Lung (tissue), 12 donors: Measurements from ENCODE around the gene KCNG2. TPM values are rescaled to one million over a fixed set of nuclear protein-coding genes. Genes with fewer than 3 reads are reported as not detected.

Experiments
- ATAC-seq: fragments of 200-7000 bp; cut with Tn5 transposase; one replicate; pipeline ENCODE4 v1.9.1; 2020; ENCODE audit warnings: moderate number of reproducible peaks; ENCODE audit not compliant: insufficient read depth, low FRiP score
- DNase-seq, 3 donors: peaks; one replicate each; pipeline ENCODE4 v3.0.0-alpha.2; 2013 to 2017
- H3K27ac ChIP-seq, 2 donors: one replicate each; pipeline ENCODE4 v1.5.1; 2013; ENCODE audit warnings: mild to moderate bottlenecking in 2 of 2, moderate library complexity in 2 of 2, control low read depth in 1 of 2, inconsistent platforms in 1 of 2, low read depth in 1 of 2, low read length in 1 of 2
- H3K27me3 ChIP-seq, 3 donors: one replicate each; pipeline ENCODE4 v1.5.1; 2013; ENCODE audit warnings: low read length in 2 of 3; ENCODE audit not compliant: control insufficient read depth in 3 of 3, insufficient read depth in 3 of 3
- H3K36me3 ChIP-seq, 4 donors: one replicate each; pipeline ENCODE4 v1.5.1; 2013; ENCODE audit warnings: low read length in 4 of 4, mild to moderate bottlenecking in 1 of 4, moderate library complexity in 1 of 4; ENCODE audit not compliant: control insufficient read depth in 4 of 4, insufficient read depth in 4 of 4
- H3K4me1 ChIP-seq, 5 donors: one replicate each; pipeline ENCODE4 v1.5.1; 2013; ENCODE audit warnings: low read length in 5 of 5, mild to moderate bottlenecking in 2 of 5, moderate library complexity in 1 of 5; ENCODE audit not compliant: control insufficient read depth in 5 of 5, insufficient read depth in 5 of 5
- H3K4me3 ChIP-seq: one replicate; pipeline ENCODE4 v1.5.1; 2013; ENCODE audit warnings: mild to moderate bottlenecking, control low read depth, moderate library complexity
- H3K9ac ChIP-seq, 2 donors: one replicate each; pipeline ENCODE4 v1.5.1; 2013; ENCODE audit warnings: low read length in 2 of 2, control low read depth in 1 of 2; ENCODE audit not compliant: insufficient read depth in 1 of 2
- H3K9me3 ChIP-seq, 4 donors: one replicate each; pipeline ENCODE4 v1.5.1; 2013; ENCODE audit warnings: low read length in 3 of 4, mild to moderate bottlenecking in 1 of 4, moderate library complexity in 1 of 4; ENCODE audit not compliant: control insufficient read depth in 4 of 4, insufficient read depth in 3 of 4
- WGBS, 2 donors: extraction: QIAGEN DNeasy Blood & Tissue Kit; methylation state at CpG; one replicate each; pipeline ENCODE4 v1.1.7; 2013; 5-methylcytosine and 5-hydroxymethylcytosine counted together
- polyA plus RNA-seq, 2 donors: library from polyadenylated mRNA; stranded (reverse); fragments of 200-250 nt; gene quantifications; one replicate each; pipeline ENCODE4 v1.2.1, GENCODE V29; 2013
- total RNA-seq, 2 donors: library from RNA; depleted of rRNA in 1 of 2; stranded (reverse); fragments of >200 nt in 1 of 2; gene quantifications; one replicate each; pipeline ENCODE4 v1.2.1, GENCODE V29; 2014 to 2021
- TF ChIP-seq, protein P1 (sequence below): IDR thresholded peaks from 2 replicates; pipeline ENCODE4 v1.5.1; 2012; ENCODE audit warnings: mild to moderate bottlenecking; ENCODE audit errors: control extremely low read depth, extremely low read depth
- donor health status: control.
- donor health status: control.
- donor health status: Bipolar disorder and iron deficiency.
- donor health status: healthy.
- donor health status: DM: yes; HTN: yes; CAD: no.

KCNG2 gene
- total and polyA plus RNA-seq, 4 donors = 0.16 to 1.8 (median 1.2) TPM

DNA sequence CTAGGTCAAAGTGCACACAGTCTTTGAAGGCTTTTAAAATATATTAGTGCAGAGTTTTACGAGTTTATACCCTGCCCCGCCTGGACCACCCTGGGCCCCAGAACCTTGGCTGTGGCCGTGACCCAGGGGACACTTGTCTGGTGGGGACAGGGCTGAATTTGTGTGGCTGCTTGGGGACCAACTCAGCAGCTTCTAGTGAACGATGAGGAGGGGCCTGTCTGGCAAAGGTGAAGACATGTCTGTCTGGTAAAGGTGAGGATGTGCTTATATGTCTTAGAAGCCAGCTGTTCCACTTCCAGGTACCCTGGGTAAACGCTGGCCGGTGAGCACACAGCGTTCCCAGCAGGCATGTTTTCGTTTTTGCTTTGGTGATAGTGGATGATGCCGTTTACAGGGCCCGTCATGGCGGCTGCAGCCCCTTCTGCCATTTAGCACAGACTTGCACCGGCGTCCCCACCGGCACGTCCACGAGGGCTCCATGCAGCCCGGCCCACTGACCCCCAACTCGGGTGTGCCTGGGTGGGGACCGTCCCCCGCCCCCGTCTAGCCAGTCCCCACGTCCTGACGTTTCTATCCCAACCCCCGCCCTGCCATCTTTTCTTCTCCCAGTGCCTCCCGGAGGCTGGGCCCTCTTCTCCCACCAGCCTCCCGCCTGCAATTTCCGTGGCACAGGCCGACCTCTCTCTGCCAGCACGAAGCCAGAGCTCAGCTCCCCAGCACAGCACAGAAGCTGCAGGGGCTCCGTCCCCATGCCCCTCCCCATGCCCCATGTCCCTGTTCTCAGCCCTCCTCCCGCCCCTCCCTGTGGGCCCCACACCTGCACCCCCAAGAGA, 85.9 kb downstream of the KCNG2 start:
- Histone ChIP-seq H3K27me3 (no peaks in the 10 kb centered on the region), H3K9me3 (peaks cover 0 to 15% (median 0%) of the 10 kb centered on the region in 4 donors), H3K27ac (no peak overlapping the region), H3K36me3 (no peaks in the 10 kb centered on the region), H3K9ac (no peak overlapping the region), H3K4me1 (no peaks in the 10 kb centered on the region), H3K4me3 (no peak overlapping the region)
- no peak for ATAC-seq
- TF ChIP-seq, protein P1, sequence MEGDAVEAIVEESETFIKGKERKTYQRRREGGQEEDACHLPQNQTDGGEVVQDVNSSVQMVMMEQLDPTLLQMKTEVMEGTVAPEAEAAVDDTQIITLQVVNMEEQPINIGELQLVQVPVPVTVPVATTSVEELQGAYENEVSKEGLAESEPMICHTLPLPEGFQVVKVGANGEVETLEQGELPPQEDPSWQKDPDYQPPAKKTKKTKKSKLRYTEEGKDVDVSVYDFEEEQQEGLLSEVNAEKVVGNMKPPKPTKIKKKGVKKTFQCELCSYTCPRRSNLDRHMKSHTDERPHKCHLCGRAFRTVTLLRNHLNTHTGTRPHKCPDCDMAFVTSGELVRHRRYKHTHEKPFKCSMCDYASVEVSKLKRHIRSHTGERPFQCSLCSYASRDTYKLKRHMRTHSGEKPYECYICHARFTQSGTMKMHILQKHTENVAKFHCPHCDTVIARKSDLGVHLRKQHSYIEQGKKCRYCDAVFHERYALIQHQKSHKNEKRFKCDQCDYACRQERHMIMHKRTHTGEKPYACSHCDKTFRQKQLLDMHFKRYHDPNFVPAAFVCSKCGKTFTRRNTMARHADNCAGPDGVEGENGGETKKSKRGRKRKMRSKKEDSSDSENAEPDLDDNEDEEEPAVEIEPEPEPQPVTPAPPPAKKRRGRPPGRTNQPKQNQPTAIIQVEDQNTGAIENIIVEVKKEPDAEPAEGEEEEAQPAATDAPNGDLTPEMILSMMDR = no peak
- WGBS, 2 donors = 92 to 94% methylated on average over 31 of the region's 31 CpGs
- no peak for DNase-seq

DNA sequence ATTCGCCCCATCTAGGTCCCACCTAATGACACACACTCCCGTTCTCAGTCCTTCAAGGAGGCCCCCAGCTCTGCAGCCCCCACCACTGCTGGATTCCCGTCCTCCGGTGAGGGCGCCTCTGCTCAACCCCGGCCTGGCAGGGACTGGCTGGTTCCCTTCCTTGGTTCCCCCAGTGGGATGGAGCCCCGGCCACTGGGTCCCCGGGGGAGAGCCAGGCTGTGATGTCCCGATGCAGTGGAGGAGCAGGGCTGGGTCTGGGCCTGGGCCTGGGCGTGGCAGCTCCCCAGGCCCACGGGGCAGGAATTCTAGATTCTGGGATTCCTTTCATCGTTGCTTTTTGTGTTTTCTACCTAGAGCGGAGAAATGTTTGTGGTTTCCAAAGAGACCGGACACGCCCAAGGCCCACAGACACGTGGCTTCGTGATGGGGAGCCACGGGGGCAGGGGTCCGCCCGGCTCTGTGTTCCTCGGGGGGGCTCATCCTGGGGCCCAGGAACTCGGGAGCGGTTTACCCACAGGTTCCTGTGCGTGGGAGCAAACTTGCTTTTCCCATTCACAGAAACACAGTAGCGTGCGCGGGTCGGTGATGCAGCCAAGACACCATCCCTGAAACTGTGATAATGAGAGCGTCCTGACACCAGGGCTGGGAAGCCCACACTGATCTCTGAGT, 86.7 kb downstream of the KCNG2 start:
- TF ChIP-seq, protein P1 = no peak
- no peaks in the 10 kb centered on the region for H3K27me3 ChIP-seq
- WGBS, 2 donors = 84 to 91% methylated on average over 29 of the region's 29 CpGs
- no peak overlapping the region for H3K9ac ChIP-seq
- H3K4me1 ChIP-seq = no peaks in the 10 kb centered on the region
- ATAC-seq (no peak), DNase-seq (no peak)
- H3K27ac ChIP-seq = no peak overlapping the region
- no peaks in the 10 kb centered on the region for H3K36me3 ChIP-seq
- H3K4me3 ChIP-seq = no peak overlapping the region
- peaks cover 0 to 15% (median 3%) of the 10 kb centered on the region in 4 donors for H3K9me3 ChIP-seq

DNA sequence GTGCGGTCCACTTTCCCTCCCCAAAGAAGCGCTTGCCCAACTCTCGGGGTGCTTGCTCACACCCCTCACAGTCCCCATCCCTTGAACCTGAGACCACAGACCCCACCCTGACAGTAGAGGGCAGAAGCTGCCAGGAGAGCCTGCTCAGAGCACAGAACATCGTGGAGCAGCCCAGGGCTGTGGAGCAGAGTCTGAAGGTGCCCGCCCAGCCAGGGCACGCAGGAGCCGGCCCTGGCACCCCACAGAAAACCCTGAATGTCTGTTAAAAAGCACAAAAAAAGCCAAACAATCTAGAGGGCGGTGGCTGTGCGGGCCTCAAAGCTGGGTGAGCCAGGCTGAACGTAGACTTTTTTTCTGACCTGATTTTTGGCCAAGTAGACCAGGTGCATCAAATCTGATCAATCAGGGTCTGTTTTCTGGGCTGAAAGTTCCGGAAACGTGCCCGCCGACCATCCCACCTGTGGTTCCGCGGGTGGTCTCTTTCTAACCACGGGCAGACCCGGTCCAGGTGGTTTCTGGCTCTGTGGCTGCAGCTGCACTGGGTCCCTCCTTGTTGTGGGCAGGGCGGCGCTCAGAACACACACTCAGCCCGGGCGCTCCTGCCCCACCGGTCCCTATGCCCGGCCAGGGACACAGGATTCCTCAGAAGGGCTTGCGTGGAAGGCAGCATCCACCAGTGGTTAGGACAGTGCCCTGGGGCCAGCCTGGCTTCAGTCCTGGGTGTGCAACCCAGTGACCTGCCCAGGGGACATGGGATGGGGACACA, 87.4 kb downstream of the KCNG2 start:
- TF ChIP-seq, protein P1 = no peak
- Histone ChIP-seq H3K4me1 (no peaks in the 10 kb centered on the region), H3K9me3 (peaks cover 0 to 17% (median 8%) of the 10 kb centered on the region in 4 donors), H3K36me3 (no peaks in the 10 kb centered on the region), H3K27me3 (no peaks in the 10 kb centered on the region), H3K27ac (no peak overlapping the region), H3K4me3 (no peak overlapping the region), H3K9ac (no peak overlapping the region)
- ATAC-seq (no peak), DNase-seq (no peak)
- WGBS, 2 donors = 89 to 92% methylated on average over 25 of the region's 25 CpGs
